ENCODE results near the gene HRCT1. TPM values are rescaled to one million over a fixed set of nuclear protein-coding genes. Genes with fewer than 3 reads are reported as not detected.

HRCT1 gene
- total RNA-seq = not detected in 2 replicates

- Mint-ChIP-seq H3K9me3 (no peaks in the 10 kb centered on the region), H3K36me3 (ENCODE audit: low read depth) (no peaks in the 10 kb centered on the region), H3K27me3 (peaks cover 10% of the 10 kb centered on the region), H3K27ac (no peak within 1 kb of the TSS), H3K4me3 (no peak within 1 kb of the TSS), H3K4me1 (peaks cover 28% of the 10 kb centered on the region)
- intact Hi-C loops (cut with micrococcal nuclease) = no loop called here
- peak; percentile 47 for DNase-seq
Measured at GRCh38 chr9:35905912-35906679, at the start of gene HRCT1. HRCT1 (plus strand) TSS chr9:35906202; CDS start chr9:35906288, 86 bp downstream.

DNA sequence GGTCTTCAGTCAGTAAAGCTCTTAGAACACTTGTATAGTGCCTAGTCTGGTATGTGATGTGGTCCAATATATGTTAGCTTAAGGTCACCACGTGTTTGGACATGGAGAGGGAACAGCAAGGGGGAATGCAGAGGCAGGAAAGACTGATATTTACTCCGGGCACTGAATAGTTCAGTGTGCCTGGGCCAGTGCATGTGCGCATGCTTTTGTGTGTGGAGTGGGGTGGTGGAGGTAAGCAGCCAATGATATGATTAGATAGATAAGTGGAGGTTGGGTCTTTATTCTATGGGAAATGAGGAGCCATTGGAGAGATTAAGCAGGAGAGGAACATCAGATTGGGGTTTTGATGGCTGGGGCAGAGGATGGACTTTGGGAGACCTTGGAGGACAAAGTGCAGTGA, 49.8 kb upstream of the HRCT1 start:
- H3K27ac Mint-ChIP-seq = no peak overlapping the region
- no peaks in the 10 kb centered on the region for H3K9me3 Mint-ChIP-seq
- peaks cover 3% of the 10 kb centered on the region for H3K4me1 Mint-ChIP-seq
- peaks cover 4% of the 10 kb centered on the region for H3K27me3 Mint-ChIP-seq
- intact Hi-C loops (cut with micrococcal nuclease) = no loop called here
- H3K4me3 Mint-ChIP-seq = no peak overlapping the region
- DNase-seq = no peak
- no peaks in the 10 kb centered on the region for H3K36me3 Mint-ChIP-seq (ENCODE audit: low read depth)

GRCh38 chr9:35856882-35857281, 49.1 kb upstream of the HRCT1 start:
- Mint-ChIP-seq H3K4me3 (no peak overlapping the region), H3K4me1 (peaks cover 3% of the 10 kb centered on the region), H3K36me3 (ENCODE audit: low read depth) (no peaks in the 10 kb centered on the region), H3K27ac (no peak overlapping the region), H3K27me3 (peaks cover 8% of the 10 kb centered on the region), H3K9me3 (no peaks in the 10 kb centered on the region)
- DNase-seq = no peak
- intact Hi-C loops (cut with micrococcal nuclease) = no loop called here

GRCh38 chr9:35858458-35858857, 47.5 kb upstream of the HRCT1 start:
- Mint-ChIP-seq H3K4me3 (no peak overlapping the region), H3K9me3 (no peaks in the 10 kb centered on the region), H3K27ac (no peak overlapping the region), H3K4me1 (peaks cover 3% of the 10 kb centered on the region), H3K27me3 (peaks cover 11% of the 10 kb centered on the region), H3K36me3 (ENCODE audit: low read depth) (no peaks in the 10 kb centered on the region)
- DNase-seq = no peak
- intact Hi-C loops (cut with micrococcal nuclease) = no loop called here

DNA sequence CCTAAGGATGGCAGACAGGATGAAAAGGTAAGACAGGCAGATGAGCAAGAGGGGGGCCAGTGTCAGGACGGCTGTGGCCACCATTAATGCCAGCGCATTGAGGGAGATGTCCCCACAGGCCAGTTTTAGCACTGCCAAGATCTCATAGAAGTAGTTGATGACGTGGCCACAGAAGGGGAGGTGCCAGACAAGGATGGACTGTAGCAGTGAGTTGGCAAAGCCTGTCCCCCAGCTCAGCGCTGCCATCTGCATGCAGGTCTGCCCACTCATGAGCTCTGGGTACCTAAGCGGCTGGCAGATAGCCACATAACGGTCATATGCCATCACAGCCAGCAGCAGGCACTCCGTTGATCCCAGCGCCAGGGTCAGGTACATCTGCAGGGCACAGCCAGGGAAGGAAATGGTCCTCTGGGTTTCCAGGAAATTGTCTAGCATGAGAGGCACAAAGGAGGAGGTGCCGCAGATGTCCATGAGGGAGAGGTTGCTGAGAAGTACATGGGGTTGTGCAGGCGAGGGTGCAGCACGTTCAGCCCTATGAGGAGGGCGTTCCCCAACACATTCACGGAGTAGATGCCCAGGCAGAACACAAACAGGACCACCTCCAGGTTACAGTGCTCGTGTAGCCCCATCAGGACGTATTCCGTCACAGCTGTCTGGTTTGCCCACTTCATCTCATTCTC, 46.6 kb upstream of the HRCT1 start:
- Mint-ChIP-seq H3K9me3 (no peaks in the 10 kb centered on the region), H3K27ac (no peak overlapping the region), H3K36me3 (ENCODE audit: low read depth) (no peaks in the 10 kb centered on the region), H3K4me3 (no peak overlapping the region), H3K4me1 (peaks cover 3% of the 10 kb centered on the region), H3K27me3 (peaks cover 11% of the 10 kb centered on the region)
- intact Hi-C loops (cut with micrococcal nuclease) = no loop called here
- DNase-seq = no peak

GRCh38 chr9:35859990-35860339, 46.0 kb upstream of the HRCT1 start:
- H3K4me3 Mint-ChIP-seq = no peak overlapping the region
- intact Hi-C loops (cut with micrococcal nuclease) = no loop called here
- no peak for DNase-seq
- H3K4me1 Mint-ChIP-seq = peaks cover 3% of the 10 kb centered on the region
- no peaks in the 10 kb centered on the region for H3K9me3 Mint-ChIP-seq
- no peak overlapping the region for H3K27ac Mint-ChIP-seq
- no peaks in the 10 kb centered on the region for H3K36me3 Mint-ChIP-seq (ENCODE audit: low read depth)
- peaks cover 11% of the 10 kb centered on the region for H3K27me3 Mint-ChIP-seq

- Mint-ChIP-seq H3K9me3 (no peaks in the 10 kb centered on the region), H3K36me3 (ENCODE audit: low read depth) (no peaks in the 10 kb centered on the region), H3K4me1 (peaks cover 3% of the 10 kb centered on the region), H3K4me3 (no peak overlapping the region), H3K27ac (no peak overlapping the region), H3K27me3 (peaks cover 11% of the 10 kb centered on the region)
- DNase-seq = no peak
- intact Hi-C loops (cut with micrococcal nuclease) = no loop called here
Measured at GRCh38 chr9:35861161-35861897, 44.7 kb upstream of the HRCT1 start.

- H3K36me3 Mint-ChIP-seq (ENCODE audit: low read depth) = no peaks in the 10 kb centered on the region
- H3K9me3 Mint-ChIP-seq = no peaks in the 10 kb centered on the region
- intact Hi-C loops (cut with micrococcal nuclease) = no loop called here
- H3K27me3 Mint-ChIP-seq = peaks cover 8% of the 10 kb centered on the region
- DNase-seq = no peak
- no peak overlapping the region for H3K27ac Mint-ChIP-seq
- H3K4me3 Mint-ChIP-seq = no peak overlapping the region
- H3K4me1 Mint-ChIP-seq = peaks cover 3% of the 10 kb centered on the region
Measured at GRCh38 chr9:35862328-35862727, 43.7 kb upstream of the HRCT1 start.

- no peak overlapping the region for H3K27ac Mint-ChIP-seq
- peaks cover 8% of the 10 kb centered on the region for H3K27me3 Mint-ChIP-seq
- no peaks in the 10 kb centered on the region for H3K36me3 Mint-ChIP-seq (ENCODE audit: low read depth)
- H3K9me3 Mint-ChIP-seq = no peaks in the 10 kb centered on the region
- no peak overlapping the region for H3K4me3 Mint-ChIP-seq
- peak; percentile 46 for DNase-seq
- peaks cover 1% of the 10 kb centered on the region for H3K4me1 Mint-ChIP-seq
- intact Hi-C loops (cut with micrococcal nuclease) = no loop called here
Measured at GRCh38 chr9:35863583-35863982, 42.4 kb upstream of the HRCT1 start.

GRCh38 chr9:35864695-35865255, 41.2 kb upstream of the HRCT1 start:
- H3K36me3 Mint-ChIP-seq (ENCODE audit: low read depth) = no peaks in the 10 kb centered on the region
- intact Hi-C loops (cut with micrococcal nuclease) = no loop called here
- no peaks in the 10 kb centered on the region for H3K4me1 Mint-ChIP-seq
- DNase-seq = peak; percentile 26
- H3K9me3 Mint-ChIP-seq = no peaks in the 10 kb centered on the region
- peaks cover 8% of the 10 kb centered on the region for H3K27me3 Mint-ChIP-seq
- no peak overlapping the region for H3K4me3 Mint-ChIP-seq
- no peak overlapping the region for H3K27ac Mint-ChIP-seq

DNA sequence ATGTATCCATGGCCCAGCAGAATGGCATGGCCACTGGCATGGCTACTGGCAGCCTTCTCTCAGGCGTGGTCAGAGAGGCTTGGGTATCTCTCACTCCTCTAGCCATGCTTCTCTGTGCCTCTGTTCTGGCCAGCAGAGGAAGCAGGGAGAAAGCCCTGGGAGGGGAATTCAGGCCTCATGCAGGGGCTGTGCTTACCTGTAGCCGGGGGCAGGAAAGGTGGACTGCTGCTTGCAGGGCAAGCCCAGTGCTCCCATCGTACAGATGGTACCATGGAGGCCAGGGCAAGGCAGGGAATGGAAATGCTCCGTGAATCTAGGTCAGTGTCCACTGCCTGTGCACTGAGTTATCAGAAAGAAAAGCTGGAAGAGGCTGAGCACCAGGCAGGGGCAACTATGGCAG, 38.5 kb upstream of the HRCT1 start:
- DNase-seq = peak; percentile 43
- no peaks in the 10 kb centered on the region for H3K9me3 Mint-ChIP-seq
- H3K4me1 Mint-ChIP-seq = no peaks in the 10 kb centered on the region
- H3K36me3 Mint-ChIP-seq (ENCODE audit: low read depth) = no peaks in the 10 kb centered on the region
- H3K27ac Mint-ChIP-seq = no peak overlapping the region
- no peak overlapping the region for H3K4me3 Mint-ChIP-seq
- peaks cover 3% of the 10 kb centered on the region for H3K27me3 Mint-ChIP-seq
- intact Hi-C loops (cut with micrococcal nuclease) = no loop called here

DNA sequence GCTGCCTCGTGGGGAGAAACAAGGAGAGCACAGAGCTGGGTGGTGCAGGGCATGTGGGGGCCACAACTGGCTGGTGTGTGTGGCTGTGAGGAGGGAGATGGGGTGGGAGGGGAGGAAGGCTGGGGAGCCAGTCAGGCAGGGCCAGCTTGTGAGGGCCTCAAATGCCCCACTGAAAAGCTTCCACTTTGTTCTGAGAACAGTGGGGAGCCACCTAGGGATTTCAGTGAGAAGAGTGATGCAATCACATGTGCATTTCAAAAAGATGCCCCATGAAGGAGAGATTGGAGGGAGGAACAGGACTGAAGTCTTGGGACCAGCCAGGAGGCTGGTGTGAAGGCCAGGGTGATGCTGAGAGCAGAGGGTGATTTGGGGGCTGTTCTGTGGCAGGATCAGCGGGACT, 37.1 kb upstream of the HRCT1 start:
- Mint-ChIP-seq H3K27me3 (no peaks in the 10 kb centered on the region), H3K27ac (no peak overlapping the region), H3K36me3 (ENCODE audit: low read depth) (no peaks in the 10 kb centered on the region), H3K4me1 (no peaks in the 10 kb centered on the region), H3K4me3 (no peak overlapping the region), H3K9me3 (no peaks in the 10 kb centered on the region)
- DNase-seq = peak; percentile 44
- intact Hi-C loops (cut with micrococcal nuclease) = no loop called here

GRCh38 chr9:35869621-35870216, 36.3 kb upstream of the HRCT1 start:
- Mint-ChIP-seq H3K36me3 (ENCODE audit: low read depth) (no peaks in the 10 kb centered on the region), H3K9me3 (no peaks in the 10 kb centered on the region), H3K4me1 (no peaks in the 10 kb centered on the region), H3K27me3 (peaks cover 2% of the 10 kb centered on the region), H3K27ac (no peak overlapping the region), H3K4me3 (no peak overlapping the region)
- intact Hi-C loops (cut with micrococcal nuclease) = no loop called here
- DNase-seq = peak; percentile 44
